Measurements from ENCODE around the gene KAT2A. TPM values are rescaled to one million over a fixed set of nuclear protein-coding genes. Genes with fewer than 3 reads are reported as not detected.

The KAT2A gene
- total RNA-seq, 1 experiment from 2014 or later: 7.5 TPM

GRCh38 chr17:42113293-42114069, 7.7 kb downstream of the KAT2A start:
- Histone ChIP-seq H3K36me3 (peaks cover 31% of the 10 kb centered on the region), H3K27ac (no peak overlapping the region), H3K4me1 (replicated peaks) (peaks cover 17% of the 10 kb centered on the region), H3K9me3 (replicated peaks) (no peaks in the 10 kb centered on the region), H3K27me3 (replicated peaks) (no peaks in the 10 kb centered on the region), H3K4me3 (no peak overlapping the region)
- no peak for DNase-seq (ENCODE audit: low read depth in 1 of 2, low spot score in 2 of 2)

- peak; percentile 61 to 64 for DNase-seq (ENCODE audit: low read depth in 1 of 2, low spot score in 2 of 2)
- H3K36me3 ChIP-seq: peaks cover 27% of the 10 kb centered on the region
- H3K27me3 ChIP-seq (replicated peaks): no peaks in the 10 kb centered on the region
- peak within 1 kb of the TSS; percentile 39 for H3K4me3 ChIP-seq
- no peaks in the 10 kb centered on the region for H3K9me3 ChIP-seq (replicated peaks)
- H3K4me1 ChIP-seq (replicated peaks): peaks cover 17% of the 10 kb centered on the region
- peak within 1 kb of the TSS; percentile 64 for H3K27ac ChIP-seq
Measured at GRCh38 chr17:42112552-42113176, 8.5 kb downstream of the KAT2A start, which contains the start of gene DHX58. TSS of gene DHX58 (minus strand) at chr17:42112714. CDS start at chr17:42111892, 822 bp downstream.

DNA sequence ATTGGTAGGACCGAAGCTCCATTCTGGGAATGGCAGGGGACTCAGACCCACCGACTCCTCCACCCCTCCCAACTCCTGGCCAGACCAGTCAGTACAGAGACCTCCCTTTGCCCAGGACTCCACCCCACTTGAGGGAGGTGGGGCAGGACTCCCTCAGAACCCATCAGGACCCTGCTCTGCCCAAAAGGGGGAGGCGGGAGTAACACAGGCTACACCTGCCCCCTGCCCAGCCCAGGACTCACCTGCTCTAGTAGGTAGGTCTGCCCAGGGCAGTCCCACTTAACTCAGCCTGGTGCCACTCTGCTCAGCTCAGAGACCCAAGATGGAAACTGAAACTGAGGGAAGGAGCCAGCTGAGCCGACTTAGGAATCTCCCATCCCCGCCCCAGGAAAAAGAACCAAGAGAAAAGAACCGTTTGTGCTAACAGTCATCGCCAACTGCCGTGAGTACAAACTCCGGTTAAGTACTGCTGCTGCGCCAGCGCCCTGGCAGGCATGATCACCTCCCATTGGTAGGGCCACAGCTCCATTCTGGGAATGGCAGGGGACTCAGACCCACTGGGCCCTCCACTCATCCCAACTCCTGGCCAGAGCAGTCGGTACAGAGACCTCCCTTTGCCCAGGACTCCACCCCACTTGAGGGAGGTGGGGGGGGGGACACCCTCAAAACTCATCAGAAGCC, 9.2 kb downstream of the KAT2A start:
- peaks cover 21% of the 10 kb centered on the region for H3K36me3 ChIP-seq

GRCh38 chr17:42111265-42111636, 9.9 kb downstream of the KAT2A start:
- DNase-seq (ENCODE audit: low read depth in 1 of 2, low spot score in 2 of 2): no peak
- Histone ChIP-seq H3K4me3 (no peak overlapping the region), H3K4me1 (replicated peaks) (peaks cover 17% of the 10 kb centered on the region), H3K27me3 (replicated peaks) (no peaks in the 10 kb centered on the region), H3K36me3 (peaks cover 15% of the 10 kb centered on the region), H3K27ac (no peak overlapping the region), H3K9me3 (replicated peaks) (no peaks in the 10 kb centered on the region)

More for the DNA sequence above, 9.2 kb downstream of the KAT2A start:
- Histone ChIP-seq H3K9me3 (replicated peaks) (no peaks in the 10 kb centered on the region), H3K4me3 (peak overlapping the region; percentile 39), H3K4me1 (replicated peaks) (peaks cover 17% of the 10 kb centered on the region), H3K27me3 (replicated peaks) (no peaks in the 10 kb centered on the region), H3K27ac (peak overlapping the region; percentile 64)
- peak in 1 of 2 experiments; percentile 44 for DNase-seq (ENCODE audit: low read depth in 1 of 2, low spot score in 2 of 2)

DNA sequence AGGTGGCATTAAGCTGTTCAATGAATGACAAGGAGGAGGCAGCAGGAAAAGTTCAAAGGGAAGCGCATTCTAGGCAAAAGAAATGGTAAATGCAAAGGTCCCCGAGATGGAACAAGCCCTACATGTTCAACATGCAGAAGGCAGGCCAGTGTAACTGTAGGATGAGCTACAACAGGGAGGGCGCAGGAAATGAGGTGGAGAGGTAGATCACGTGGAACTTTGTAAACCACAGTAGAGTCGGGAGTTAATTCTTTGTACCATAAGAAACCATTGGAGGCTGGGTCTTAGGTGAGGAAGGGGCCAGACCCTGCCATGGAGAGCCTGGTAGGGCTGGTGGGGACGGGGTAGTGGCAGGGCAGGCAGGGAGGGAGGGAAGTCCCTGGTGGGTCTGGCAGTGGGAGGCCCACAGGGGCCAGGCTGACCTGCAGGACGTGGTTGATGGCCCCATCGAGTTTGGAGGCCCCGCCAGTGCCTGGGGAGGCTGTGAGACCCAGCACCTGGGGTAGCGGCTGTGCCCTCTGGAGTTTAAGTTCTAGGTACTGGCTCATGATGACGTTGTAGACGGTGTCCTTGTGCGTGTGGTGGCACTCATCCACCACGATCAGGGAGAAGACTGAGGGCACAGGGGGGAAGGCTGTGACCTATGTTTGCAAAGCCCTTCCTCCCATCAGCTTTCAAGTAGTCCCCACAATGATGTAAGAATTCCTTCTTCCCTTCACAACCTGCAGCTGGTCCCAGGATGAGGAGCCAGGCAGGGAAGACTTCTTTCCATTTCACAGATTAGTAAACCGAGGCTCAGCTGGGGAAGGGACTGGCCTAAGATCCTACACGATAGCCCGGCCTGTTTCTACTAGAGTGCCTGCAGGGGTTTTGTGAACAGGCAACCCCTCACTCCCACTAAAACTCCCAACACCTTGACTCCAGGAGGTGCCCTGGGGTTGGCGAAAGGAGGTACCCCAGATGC, 10.6 kb downstream of the KAT2A start:
- H3K9me3 ChIP-seq (replicated peaks): no peaks in the 10 kb centered on the region

GRCh38 chr17:42109086-42109485, 12.1 kb downstream of the KAT2A start:
- H3K4me3 ChIP-seq: no peak overlapping the region
- H3K9me3 ChIP-seq (replicated peaks): no peaks in the 10 kb centered on the region
- no peaks in the 10 kb centered on the region for H3K27me3 ChIP-seq (replicated peaks)
- no peak for DNase-seq (ENCODE audit: low read depth in 1 of 2, low spot score in 2 of 2)
- H3K4me1 ChIP-seq (replicated peaks): peaks cover 17% of the 10 kb centered on the region
- H3K27ac ChIP-seq: no peak overlapping the region
- peaks cover 8% of the 10 kb centered on the region for H3K36me3 ChIP-seq

More for the DNA sequence above, 10.6 kb downstream of the KAT2A start:
- H3K4me3 ChIP-seq: no peak overlapping the region
- peaks cover 17% of the 10 kb centered on the region for H3K4me1 ChIP-seq (replicated peaks)
- H3K27me3 ChIP-seq (replicated peaks): no peaks in the 10 kb centered on the region
- H3K27ac ChIP-seq: no peak overlapping the region
- no peak for DNase-seq (ENCODE audit: low read depth in 1 of 2, low spot score in 2 of 2)
- H3K36me3 ChIP-seq: peaks cover 8% of the 10 kb centered on the region

DNA sequence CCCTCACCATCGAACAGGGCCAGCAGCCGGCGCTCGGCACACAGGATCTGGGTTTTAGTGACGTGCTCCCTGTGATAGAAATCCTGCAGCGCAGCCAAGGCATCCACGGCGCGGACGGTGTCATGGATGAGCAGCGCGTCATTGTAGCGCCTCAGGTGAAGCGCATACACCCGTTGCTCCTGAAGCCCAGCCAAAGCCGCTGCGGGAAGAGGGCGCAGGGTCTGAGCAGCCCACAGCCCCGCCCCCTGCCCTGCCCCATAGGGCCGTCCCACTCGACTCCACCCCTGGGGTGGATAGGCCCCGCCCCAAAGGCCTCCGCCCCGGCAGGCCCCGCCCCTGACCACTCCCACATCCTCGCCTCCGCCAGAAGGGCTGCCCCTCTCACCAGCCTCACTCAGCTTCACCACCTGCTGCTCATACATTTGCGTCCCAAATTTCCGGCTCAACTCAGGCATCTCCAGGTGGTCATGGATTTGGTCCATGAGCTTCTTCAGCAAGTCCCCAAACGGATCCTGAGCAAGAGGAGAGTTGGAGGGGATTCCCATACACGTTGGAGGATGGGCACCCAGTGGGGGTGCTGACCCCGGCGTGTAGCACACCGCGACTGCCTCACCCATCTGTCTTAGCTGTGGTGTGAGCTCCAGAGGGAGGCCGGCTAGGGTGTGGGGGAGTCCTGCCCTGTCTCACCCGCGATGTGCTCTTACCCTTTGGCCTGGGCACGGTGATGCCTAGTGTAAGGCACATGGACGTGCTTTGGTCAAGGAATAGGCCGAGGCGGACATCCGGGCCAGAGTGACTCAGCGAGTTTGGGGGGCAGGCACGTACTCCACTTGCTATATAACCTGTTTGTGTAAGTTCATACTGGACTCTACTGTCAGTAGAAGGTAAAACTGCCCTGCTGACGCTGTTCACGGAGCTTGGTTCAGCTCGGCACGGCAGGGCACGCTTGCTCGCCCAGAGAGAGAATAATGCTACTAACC, 13.3 kb downstream of the KAT2A start:
- Histone ChIP-seq H3K27me3 (replicated peaks) (no peaks in the 10 kb centered on the region), H3K4me3 (no peak overlapping the region), H3K36me3 (peaks cover 3% of the 10 kb centered on the region), H3K27ac (no peak overlapping the region), H3K9me3 (replicated peaks) (no peaks in the 10 kb centered on the region), H3K4me1 (replicated peaks) (peaks cover 15% of the 10 kb centered on the region)
- DNase-seq (ENCODE audit: low read depth in 1 of 2, low spot score in 2 of 2): no peak

GRCh38 chr17:42107124-42107523, 14.0 kb downstream of the KAT2A start:
- peaks cover 10% of the 10 kb centered on the region for H3K4me1 ChIP-seq (replicated peaks)
- H3K27ac ChIP-seq: no peak overlapping the region
- no peaks in the 10 kb centered on the region for H3K36me3 ChIP-seq
- no peak for DNase-seq (ENCODE audit: low read depth in 1 of 2, low spot score in 2 of 2)
- H3K27me3 ChIP-seq (replicated peaks): no peaks in the 10 kb centered on the region
- H3K9me3 ChIP-seq (replicated peaks): no peaks in the 10 kb centered on the region
- H3K4me3 ChIP-seq: no peak overlapping the region

GRCh38 chr17:42106009-42106408, 15.2 kb downstream of the KAT2A start:
- Histone ChIP-seq H3K36me3 (no peaks in the 10 kb centered on the region), H3K27me3 (replicated peaks) (no peaks in the 10 kb centered on the region), H3K4me1 (replicated peaks) (no peaks in the 10 kb centered on the region), H3K9me3 (replicated peaks) (no peaks in the 10 kb centered on the region), H3K4me3 (no peak overlapping the region), H3K27ac (no peak overlapping the region)
- no peak for DNase-seq (ENCODE audit: low read depth in 1 of 2, low spot score in 2 of 2)

DNA sequence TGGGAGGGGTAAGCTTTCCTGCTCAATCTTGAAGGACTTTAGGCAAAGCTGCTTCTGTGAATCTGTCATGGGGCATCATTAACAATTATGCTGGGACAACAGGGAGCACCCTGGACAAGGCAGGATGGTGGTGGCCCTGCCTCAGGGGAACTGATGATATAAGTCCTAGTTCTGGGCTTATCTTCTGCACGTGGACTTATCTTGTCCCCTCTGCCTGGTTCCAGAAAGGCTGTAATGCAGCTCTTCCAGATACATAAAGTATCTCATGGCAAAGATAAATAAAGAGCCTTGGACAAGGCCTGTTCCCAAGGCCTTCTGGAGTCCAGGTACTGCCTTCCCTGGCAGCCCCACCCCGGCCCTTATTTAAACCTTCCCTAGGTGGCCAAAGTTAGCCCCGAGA, 16.9 kb downstream of the KAT2A start:
- Histone ChIP-seq H3K36me3 (no peaks in the 10 kb centered on the region), H3K27ac (no peak overlapping the region), H3K4me1 (replicated peaks) (no peaks in the 10 kb centered on the region), H3K27me3 (replicated peaks) (no peaks in the 10 kb centered on the region), H3K9me3 (replicated peaks) (no peaks in the 10 kb centered on the region), H3K4me3 (no peak overlapping the region)
- no peak for DNase-seq (ENCODE audit: low read depth in 1 of 2, low spot score in 2 of 2)

DNA sequence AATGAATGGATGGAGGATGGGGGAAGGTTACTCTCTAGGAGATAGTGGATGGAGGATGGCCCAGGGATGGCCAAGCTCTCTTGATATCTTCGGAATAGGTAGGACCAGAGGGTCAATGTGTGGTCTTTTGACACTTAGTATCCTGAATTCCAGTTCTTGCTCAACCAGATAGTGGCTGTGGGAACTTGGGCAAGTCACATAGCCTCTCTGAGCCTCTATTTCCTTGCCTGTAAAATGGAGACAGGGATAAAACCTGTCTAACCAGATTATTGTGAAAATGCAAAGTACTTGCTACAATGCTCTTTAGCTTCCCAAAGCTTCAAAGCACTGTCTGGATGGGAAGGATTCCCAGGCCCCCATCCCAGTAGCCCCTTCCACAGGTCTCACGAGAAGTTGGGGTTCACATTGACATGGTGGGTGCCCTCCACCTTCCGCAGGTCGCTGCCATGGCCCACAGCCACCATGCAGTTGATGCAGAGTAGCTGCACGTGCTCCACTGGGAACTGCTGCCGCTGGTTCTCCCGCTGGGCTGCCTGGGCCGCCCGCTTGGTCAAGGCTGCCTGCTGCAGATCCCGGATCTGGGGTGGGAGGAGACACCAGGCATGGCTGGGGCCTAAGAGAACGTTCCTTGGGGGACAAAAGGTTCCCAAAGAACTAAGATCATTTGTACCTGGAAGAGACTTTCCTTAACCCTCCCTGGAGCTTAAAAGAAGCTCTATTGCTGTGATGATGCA, 17.8 kb downstream of the KAT2A start:
- Histone ChIP-seq H3K4me3 (no peak overlapping the region), H3K9me3 (replicated peaks) (no peaks in the 10 kb centered on the region), H3K36me3 (no peaks in the 10 kb centered on the region), H3K27ac (no peak overlapping the region), H3K4me1 (replicated peaks) (no peaks in the 10 kb centered on the region), H3K27me3 (replicated peaks) (no peaks in the 10 kb centered on the region)
- no peak for DNase-seq (ENCODE audit: low read depth in 1 of 2, low spot score in 2 of 2)
